ENCODE results near the gene GPR26. TPM values are rescaled to one million over a fixed set of nuclear protein-coding genes. Genes with fewer than 3 reads are reported as not detected.

Gene GPR26
- total RNA-seq, 2 experiments from 2014 or later: not detected

GRCh38 chr10:123683865-123684264, 17.7 kb downstream of the GPR26 start:
- ATAC-seq (no peak), DNase-seq (no peak)
- H3K27me3 Mint-ChIP-seq (ENCODE audit: low read depth): no peaks in the 10 kb centered on the region
- no peak overlapping the region for H3K4me3 Mint-ChIP-seq
- H3K36me3 Mint-ChIP-seq (ENCODE audit: low read depth): no peaks in the 10 kb centered on the region
- no peaks in the 10 kb centered on the region for H3K4me1 Mint-ChIP-seq (ENCODE audit: low read depth)
- no peaks in the 10 kb centered on the region for H3K9me3 Mint-ChIP-seq (ENCODE audit: insufficient read depth)
- ChIA-PET POLR2A (no interaction called here), CTCF (interaction anchor here (0.6 kb wide), 1 partner anchor 13 kb away, joined by 3 read pairs; no protein-coding TSS in a partner anchor)
- H3K27ac Mint-ChIP-seq: no peak overlapping the region

GRCh38 chr10:123685260-123685659, 19.1 kb downstream of the GPR26 start:
- Mint-ChIP-seq H3K27me3 (ENCODE audit: low read depth) (no peaks in the 10 kb centered on the region), H3K27ac (no peak overlapping the region), H3K9me3 (ENCODE audit: insufficient read depth) (no peaks in the 10 kb centered on the region), H3K4me1 (ENCODE audit: low read depth) (no peaks in the 10 kb centered on the region), H3K36me3 (ENCODE audit: low read depth) (no peaks in the 10 kb centered on the region), H3K4me3 (no peak overlapping the region)
- no peak for ATAC-seq
- ChIA-PET POLR2A (no interaction called here), CTCF (no interaction called here)
- DNase-seq: no peak

GRCh38 chr10:123687758-123688157, 21.6 kb downstream of the GPR26 start:
- Mint-ChIP-seq H3K36me3 (ENCODE audit: low read depth) (no peaks in the 10 kb centered on the region), H3K9me3 (ENCODE audit: insufficient read depth) (no peaks in the 10 kb centered on the region), H3K4me1 (ENCODE audit: low read depth) (no peaks in the 10 kb centered on the region), H3K4me3 (no peak overlapping the region), H3K27ac (no peak overlapping the region), H3K27me3 (ENCODE audit: low read depth) (no peaks in the 10 kb centered on the region)
- POLR2A ChIA-PET: no interaction called here
- CTCF ChIA-PET: no interaction called here
- DNase-seq (no peak), ATAC-seq (no peak)

- H3K4me1 Mint-ChIP-seq (ENCODE audit: low read depth): no peaks in the 10 kb centered on the region
- H3K27me3 Mint-ChIP-seq (ENCODE audit: low read depth): no peaks in the 10 kb centered on the region
- no peaks in the 10 kb centered on the region for H3K36me3 Mint-ChIP-seq (ENCODE audit: low read depth)
- ATAC-seq (no peak), DNase-seq (no peak)
- POLR2A ChIA-PET: no interaction called here
- H3K27ac Mint-ChIP-seq: no peak overlapping the region
- CTCF ChIA-PET: no interaction called here
- no peaks in the 10 kb centered on the region for H3K9me3 Mint-ChIP-seq (ENCODE audit: insufficient read depth)
- H3K4me3 Mint-ChIP-seq: no peak overlapping the region
These were observed 23.7 kb downstream of the GPR26 start for GRCh38 chr10:123689880-123690279.

GRCh38 chr10:123703195-123703790, 37.1 kb downstream of the GPR26 start:
- Mint-ChIP-seq H3K27ac (no peak overlapping the region), H3K36me3 (ENCODE audit: low read depth) (no peaks in the 10 kb centered on the region), H3K4me1 (ENCODE audit: low read depth) (no peaks in the 10 kb centered on the region), H3K9me3 (ENCODE audit: insufficient read depth) (no peaks in the 10 kb centered on the region), H3K4me3 (no peak overlapping the region), H3K27me3 (ENCODE audit: low read depth) (no peaks in the 10 kb centered on the region)
- ChIA-PET POLR2A (no interaction called here), CTCF (no interaction called here)
- DNase-seq: no peak
- no peak for ATAC-seq

- no peaks in the 10 kb centered on the region for H3K27me3 Mint-ChIP-seq (ENCODE audit: low read depth)
- H3K4me1 Mint-ChIP-seq (ENCODE audit: low read depth): no peaks in the 10 kb centered on the region
- ATAC-seq (no peak), DNase-seq (no peak)
- H3K9me3 Mint-ChIP-seq (ENCODE audit: insufficient read depth): no peaks in the 10 kb centered on the region
- CTCF ChIA-PET: no interaction called here
- POLR2A ChIA-PET: no interaction called here
- H3K27ac Mint-ChIP-seq: no peak overlapping the region
- H3K4me3 Mint-ChIP-seq: no peak overlapping the region
- no peaks in the 10 kb centered on the region for H3K36me3 Mint-ChIP-seq (ENCODE audit: low read depth)
These were observed 37.9 kb downstream of the GPR26 start for GRCh38 chr10:123704076-123704475.

GRCh38 chr10:123704812-123705211, 38.7 kb downstream of the GPR26 start:
- no peak overlapping the region for H3K4me3 Mint-ChIP-seq
- no peak overlapping the region for H3K27ac Mint-ChIP-seq
- H3K27me3 Mint-ChIP-seq (ENCODE audit: low read depth): no peaks in the 10 kb centered on the region
- POLR2A ChIA-PET: no interaction called here
- no peaks in the 10 kb centered on the region for H3K9me3 Mint-ChIP-seq (ENCODE audit: insufficient read depth)
- CTCF ChIA-PET: no interaction called here
- no peak for ATAC-seq
- DNase-seq: no peak
- no peaks in the 10 kb centered on the region for H3K36me3 Mint-ChIP-seq (ENCODE audit: low read depth)
- no peaks in the 10 kb centered on the region for H3K4me1 Mint-ChIP-seq (ENCODE audit: low read depth)

- ChIA-PET POLR2A (no interaction called here), CTCF (no interaction called here)
- Mint-ChIP-seq H3K4me1 (ENCODE audit: low read depth) (no peaks in the 10 kb centered on the region), H3K27me3 (ENCODE audit: low read depth) (no peaks in the 10 kb centered on the region), H3K4me3 (no peak overlapping the region), H3K9me3 (ENCODE audit: insufficient read depth) (no peaks in the 10 kb centered on the region), H3K27ac (no peak overlapping the region), H3K36me3 (ENCODE audit: low read depth) (no peaks in the 10 kb centered on the region)
- ATAC-seq (no peak), DNase-seq (no peak)
These were observed 40.1 kb downstream of the GPR26 start for GRCh38 chr10:123706236-123706635.

- Mint-ChIP-seq H3K27me3 (ENCODE audit: low read depth) (no peaks in the 10 kb centered on the region), H3K4me3 (no peak overlapping the region), H3K9me3 (ENCODE audit: insufficient read depth) (no peaks in the 10 kb centered on the region), H3K27ac (no peak overlapping the region), H3K4me1 (ENCODE audit: low read depth) (no peaks in the 10 kb centered on the region), H3K36me3 (ENCODE audit: low read depth) (no peaks in the 10 kb centered on the region)
- DNase-seq: no peak
- no peak for ATAC-seq
- CTCF ChIA-PET: no interaction called here
- POLR2A ChIA-PET: no interaction called here
These were observed 49.4 kb downstream of the GPR26 start for GRCh38 chr10:123715546-123715945.

GRCh38 chr10:123717336-123717735, 51.2 kb downstream of the GPR26 start:
- ChIA-PET CTCF (no interaction called here), POLR2A (no interaction called here)
- Mint-ChIP-seq H3K27me3 (ENCODE audit: low read depth) (no peaks in the 10 kb centered on the region), H3K4me3 (no peak overlapping the region), H3K27ac (no peak overlapping the region), H3K4me1 (ENCODE audit: low read depth) (no peaks in the 10 kb centered on the region), H3K36me3 (ENCODE audit: low read depth) (no peaks in the 10 kb centered on the region), H3K9me3 (ENCODE audit: insufficient read depth) (no peaks in the 10 kb centered on the region)
- DNase-seq (no peak), ATAC-seq (no peak)

- DNase-seq: no peak
- Mint-ChIP-seq H3K27me3 (ENCODE audit: low read depth) (no peaks in the 10 kb centered on the region), H3K4me3 (no peak overlapping the region), H3K9me3 (ENCODE audit: insufficient read depth) (no peaks in the 10 kb centered on the region), H3K27ac (no peak overlapping the region), H3K4me1 (ENCODE audit: low read depth) (no peaks in the 10 kb centered on the region), H3K36me3 (ENCODE audit: low read depth) (no peaks in the 10 kb centered on the region)
- CTCF ChIA-PET: no interaction called here
- ATAC-seq: no peak
- POLR2A ChIA-PET: no interaction called here
These were observed 52.4 kb downstream of the GPR26 start for GRCh38 chr10:123718544-123719060.

GRCh38 chr10:123720536-123720935, 54.4 kb downstream of the GPR26 start:
- CTCF ChIA-PET: no interaction called here
- Mint-ChIP-seq H3K4me1 (ENCODE audit: low read depth) (no peaks in the 10 kb centered on the region), H3K27ac (no peak overlapping the region), H3K27me3 (ENCODE audit: low read depth) (no peaks in the 10 kb centered on the region), H3K9me3 (ENCODE audit: insufficient read depth) (no peaks in the 10 kb centered on the region), H3K36me3 (ENCODE audit: low read depth) (no peaks in the 10 kb centered on the region), H3K4me3 (no peak overlapping the region)
- no peak for DNase-seq
- POLR2A ChIA-PET: no interaction called here
- no peak for ATAC-seq

GRCh38 chr10:123721441-123722049, 55.4 kb downstream of the GPR26 start:
- no peaks in the 10 kb centered on the region for H3K36me3 Mint-ChIP-seq (ENCODE audit: low read depth)
- H3K27ac Mint-ChIP-seq: no peak overlapping the region
- ATAC-seq (no peak), DNase-seq (no peak)
- ChIA-PET POLR2A (no interaction called here), CTCF (no interaction called here)
- H3K4me3 Mint-ChIP-seq: no peak overlapping the region
- no peaks in the 10 kb centered on the region for H3K9me3 Mint-ChIP-seq (ENCODE audit: insufficient read depth)
- H3K27me3 Mint-ChIP-seq (ENCODE audit: low read depth): no peaks in the 10 kb centered on the region
- no peaks in the 10 kb centered on the region for H3K4me1 Mint-ChIP-seq (ENCODE audit: low read depth)

Measured in activated CD8-positive, alpha-beta T cell treated with anti-CD3 and anti-CD28 coated beads, Interleukin-2, amount 10 ng/mL, durations not matched to agents 7 days and 5 days (primary cell).